CD4-positive, alpha-beta memory T cell (primary cell): ENCODE data around the gene CD86. TPM values are rescaled to one million over a fixed set of nuclear protein-coding genes. Genes with fewer than 3 reads are reported as not detected.

Experiments used
- CTCF ChIA-PET: fragments of 350-600 bp; sonication (Branson Sonifier 250); formaldehyde crosslinking; loops from one replicate; lab custom pipeline; 2021; ENCODE audit warnings: inconsistent platforms; ENCODE audit not compliant: partially characterized antibody; lab: Charles Lee
- POLR2A ChIA-PET: fragments of 350-600 bp; sonication (Branson Sonifier 250); formaldehyde crosslinking; loops from one replicate; lab custom pipeline; 2021; ENCODE audit not compliant: partially characterized antibody; lab: Charles Lee
- DNase-seq, 5 donors: peaks; one replicate each; pipeline versions ENCODE4 v3.0.0 to v3.0.0-alpha.2; 2020 to 2022; ENCODE audit warnings: mixed read lengths in 1 of 5
- H3K27ac ChIP-seq: one replicate; pipeline ENCODE4 v1.7.0; 2013; ENCODE audit warnings: low read depth, low read length
- H3K27me3 ChIP-seq: 2 replicates; pipeline ENCODE4 v1.7.0; 2013; ENCODE audit warnings: mild to moderate bottlenecking, low read length, moderate library complexity; ENCODE audit not compliant: insufficient read depth
- H3K36me3 ChIP-seq: 2 replicates; pipeline ENCODE4 v1.7.0; 2013; ENCODE audit warnings: mild to moderate bottlenecking, low read length, moderate library complexity; ENCODE audit not compliant: insufficient read depth
- H3K4me1 ChIP-seq: 2 replicates; pipeline ENCODE4 v1.7.0; 2013; ENCODE audit warnings: mild to moderate bottlenecking, low read length, moderate library complexity; ENCODE audit not compliant: insufficient read depth
- H3K4me3 ChIP-seq, 2 donors: one replicate each; pipeline ENCODE4 v1.7.0; 2013; ENCODE audit warnings: low read length in 2 of 2, mild to moderate bottlenecking in 1 of 2
- H3K9me3 ChIP-seq, 2 donors: one replicate each; pipeline ENCODE4 v1.7.0; 2013; ENCODE audit warnings: low read length in 2 of 2, control low read depth in 1 of 2; ENCODE audit not compliant: control insufficient read depth in 1 of 2
- H3K27ac Mint-ChIP-seq, 7 donors: one replicate each; pipeline ENCODE4 v1.8.0; 2020 to 2021; ENCODE audit warnings: mixed read lengths in 7 of 7, mild to moderate bottlenecking in 6 of 7, inconsistent platforms in 3 of 7, moderate library complexity in 3 of 7
- H3K27me3 Mint-ChIP-seq, 2 donors: one replicate each; pipeline ENCODE4 v1.8.0; 2020 to 2021; ENCODE audit warnings: mixed read lengths in 2 of 2
- H3K36me3 Mint-ChIP-seq, 2 donors: one replicate each; pipeline ENCODE4 v1.8.0; 2020 to 2021; ENCODE audit warnings: mixed read lengths in 2 of 2, inconsistent platforms in 1 of 2, mild to moderate bottlenecking in 1 of 2
- H3K4me1 Mint-ChIP-seq, 4 donors: one replicate each; pipeline ENCODE4 v1.8.0; 2020 to 2021; ENCODE audit warnings: mixed read lengths in 4 of 4, mild to moderate bottlenecking in 1 of 4
- H3K4me3 Mint-ChIP-seq, 8 donors: one replicate each; pipeline ENCODE4 v1.8.0; 2020 to 2021; ENCODE audit warnings: mixed read lengths in 8 of 8, mild to moderate bottlenecking in 7 of 8, moderate library complexity in 6 of 8, inconsistent platforms in 3 of 8
- H3K9me3 Mint-ChIP-seq, 8 donors: one replicate each; pipeline ENCODE4 v1.8.0; 2020 to 2021; ENCODE audit warnings: mixed read lengths in 8 of 8, mild to moderate bottlenecking in 5 of 8, inconsistent platforms in 3 of 8, moderate library complexity in 1 of 8
- intact Hi-C: fragments of 100-400 bp; cut with micrococcal nuclease; formaldehyde crosslinking; loops from one replicate; pipeline ENCODE4 v1.15.1; 2023
- polyA plus RNA-seq, 2 donors: library from polyadenylated mRNA; unstranded; fragments of 300-500 nt; fragmentation: Illumina TruSeq; gene quantifications; one replicate each; pipeline ENCODE4 v1.2.3, GENCODE V29; 2021
- total RNA-seq, 2 experiments: library from RNA; stranded (reverse); gene quantifications; one replicate each; pipeline ENCODE4 v1.2.3, GENCODE V29; 2021

The CD86 gene
- total and polyA plus RNA-seq, 4 experiments from 2014 or later: 0.31 to 1.8 (median 0.90) TPM

DNA sequence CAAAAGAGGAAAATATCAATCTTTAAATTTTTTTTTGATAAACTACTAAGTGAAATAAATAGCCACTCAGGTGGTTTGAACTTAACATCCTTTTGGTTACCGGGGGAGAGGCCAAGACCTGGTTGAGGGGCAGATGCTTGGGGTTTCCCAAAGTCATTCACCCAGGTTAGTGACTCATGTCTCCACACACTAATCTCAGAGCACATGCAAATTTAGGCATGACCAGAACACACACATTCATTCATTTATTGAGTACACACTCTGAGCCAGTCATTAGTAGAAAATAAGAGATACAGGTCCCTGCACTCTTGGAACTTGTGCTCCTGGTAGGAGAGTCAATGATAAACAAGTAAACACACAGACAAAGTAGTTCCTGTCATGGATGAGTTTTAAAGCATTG, 40.4 kb upstream of the CD86 start:
- Mint-ChIP-seq H3K27me3 (peaks cover 16 to 21% of the 10 kb centered on the region in 2 donors), H3K36me3 (no peaks in the 10 kb centered on the region), H3K27ac (no peak overlapping the region), H3K9me3 (peaks cover 0 to 3% (median 0%) of the 10 kb centered on the region in 8 donors), H3K4me1 (no peaks in the 10 kb centered on the region), H3K4me3 (no peak overlapping the region)
- no peak overlapping the region for H3K4me3 ChIP-seq
- no peaks in the 10 kb centered on the region for H3K36me3 ChIP-seq
- no peak for DNase-seq
- H3K4me1 ChIP-seq: no peaks in the 10 kb centered on the region
- intact Hi-C loops: no loop called here
- H3K27me3 ChIP-seq: no peaks in the 10 kb centered on the region
- H3K27ac ChIP-seq: no peak overlapping the region
- H3K9me3 ChIP-seq: no peaks in the 10 kb centered on the region
- POLR2A ChIA-PET: no interaction called here
- CTCF ChIA-PET: no interaction called here

- no peaks in the 10 kb centered on the region for H3K36me3 ChIP-seq
- peaks cover 0 to 5% (median 2%) of the 10 kb centered on the region in 4 donors for H3K4me1 Mint-ChIP-seq
- no peak for DNase-seq
- no peaks in the 10 kb centered on the region for H3K4me1 ChIP-seq
- no peak overlapping the region for H3K4me3 ChIP-seq
- intact Hi-C loops: no loop called here
- peaks cover 30 to 31% of the 10 kb centered on the region in 2 donors for H3K27me3 Mint-ChIP-seq
- no peak overlapping the region for H3K27ac Mint-ChIP-seq
- H3K9me3 Mint-ChIP-seq: peaks cover 0 to 3% (median 0%) of the 10 kb centered on the region in 8 donors
- ChIA-PET POLR2A (no interaction called here), CTCF (interaction anchor here (0.8 kb wide), 1 partner anchor 18 kb away, joined by 3 read pairs; no protein-coding TSS in a partner anchor)
- H3K36me3 Mint-ChIP-seq: no peaks in the 10 kb centered on the region
- no peaks in the 10 kb centered on the region for H3K9me3 ChIP-seq
- H3K27ac ChIP-seq: no peak overlapping the region
- H3K27me3 ChIP-seq: no peaks in the 10 kb centered on the region
- no peak overlapping the region for H3K4me3 Mint-ChIP-seq
Measured at GRCh38 chr3:122019493-122019892, 35.7 kb upstream of the CD86 start.

- H3K27ac Mint-ChIP-seq: peak overlapping the region in 1 of 7 donors; percentile 56
- Histone ChIP-seq H3K4me1 (no peaks in the 10 kb centered on the region), H3K36me3 (no peaks in the 10 kb centered on the region), H3K27ac (no peak overlapping the region), H3K27me3 (no peaks in the 10 kb centered on the region), H3K4me3 (no peak overlapping the region), H3K9me3 (no peaks in the 10 kb centered on the region)
- ChIA-PET POLR2A (no interaction called here), CTCF (no interaction called here)
- H3K27me3 Mint-ChIP-seq: peaks cover 28 to 30% of the 10 kb centered on the region in 2 donors
- H3K4me3 Mint-ChIP-seq: peak overlapping the region in 4 of 8 donors; percentile 3 to 44 (median 16)
- intact Hi-C loops: no loop called here
- H3K36me3 Mint-ChIP-seq: no peaks in the 10 kb centered on the region
- peaks cover 0 to 2% (median 0%) of the 10 kb centered on the region in 8 donors for H3K9me3 Mint-ChIP-seq
- DNase-seq: no peak
- peaks cover 0 to 5% (median 2%) of the 10 kb centered on the region in 4 donors for H3K4me1 Mint-ChIP-seq
Measured at GRCh38 chr3:122021037-122021436, 34.1 kb upstream of the CD86 start.

GRCh38 chr3:122021811-122022401, 33.3 kb upstream of the CD86 start, which contains the start of gene ILDR1:
TSS of gene ILDR1 (minus strand) at chr3:122022247. CDS start at chr3:122022077, 170 bp downstream.
- H3K27me3 Mint-ChIP-seq: peaks cover 26 to 30% of the 10 kb centered on the region in 2 donors
- no peaks in the 10 kb centered on the region for H3K9me3 ChIP-seq
- no peaks in the 10 kb centered on the region for H3K36me3 Mint-ChIP-seq
- POLR2A ChIA-PET: no interaction called here
- H3K4me1 ChIP-seq: no peaks in the 10 kb centered on the region
- peaks cover 0 to 5% (median 2%) of the 10 kb centered on the region in 4 donors for H3K4me1 Mint-ChIP-seq
- H3K36me3 ChIP-seq: no peaks in the 10 kb centered on the region
- H3K27me3 ChIP-seq: no peaks in the 10 kb centered on the region
- CTCF ChIA-PET: no interaction called here
- H3K27ac ChIP-seq: no peak within 1 kb of the TSS
- no peak within 1 kb of the TSS for H3K4me3 ChIP-seq
- peaks cover 0 to 2% (median 0%) of the 10 kb centered on the region in 8 donors for H3K9me3 Mint-ChIP-seq
- no peak for DNase-seq
- intact Hi-C loops: no loop called here
- peak within 1 kb of the TSS in 7 of 8 donors; percentile 13 to 74 (median 44) for H3K4me3 Mint-ChIP-seq
- H3K27ac Mint-ChIP-seq: peak within 1 kb of the TSS in 1 of 7 donors; percentile 56

- H3K9me3 Mint-ChIP-seq: no peaks in the 10 kb centered on the region
- H3K27me3 Mint-ChIP-seq: peaks cover 21 to 28% of the 10 kb centered on the region in 2 donors
- ChIA-PET POLR2A (no interaction called here), CTCF (no interaction called here)
- Histone ChIP-seq H3K4me3 (no peak overlapping the region), H3K4me1 (no peaks in the 10 kb centered on the region), H3K27ac (no peak overlapping the region), H3K9me3 (no peaks in the 10 kb centered on the region), H3K27me3 (no peaks in the 10 kb centered on the region), H3K36me3 (no peaks in the 10 kb centered on the region)
- no peak overlapping the region for H3K4me3 Mint-ChIP-seq
- intact Hi-C loops: no loop called here
- no peak for DNase-seq
- peaks cover 0 to 5% (median 2%) of the 10 kb centered on the region in 4 donors for H3K4me1 Mint-ChIP-seq
- H3K27ac Mint-ChIP-seq: no peak overlapping the region
- H3K36me3 Mint-ChIP-seq: no peaks in the 10 kb centered on the region
Measured at GRCh38 chr3:122023335-122023910, 31.7 kb upstream of the CD86 start.

- no peak for DNase-seq
- Histone ChIP-seq H3K27ac (no peak overlapping the region), H3K9me3 (no peaks in the 10 kb centered on the region), H3K4me1 (no peaks in the 10 kb centered on the region), H3K36me3 (no peaks in the 10 kb centered on the region), H3K4me3 (no peak overlapping the region), H3K27me3 (no peaks in the 10 kb centered on the region)
- no peaks in the 10 kb centered on the region for H3K36me3 Mint-ChIP-seq
- H3K27me3 Mint-ChIP-seq: peaks cover 16% of the 10 kb centered on the region in 2 donors
- intact Hi-C loops: no loop called here
- H3K9me3 Mint-ChIP-seq: no peaks in the 10 kb centered on the region
- POLR2A ChIA-PET: no interaction called here
- no peak overlapping the region for H3K27ac Mint-ChIP-seq
- H3K4me3 Mint-ChIP-seq: no peak overlapping the region
- H3K4me1 Mint-ChIP-seq: peaks cover 0 to 6% (median 2%) of the 10 kb centered on the region in 4 donors
- CTCF ChIA-PET: interaction anchor here (0.6 kb wide), 1 partner anchor 478 kb away, joined by 3 read pairs; no protein-coding TSS in a partner anchor
Measured at GRCh38 chr3:122024800-122025199, 30.4 kb upstream of the CD86 start.

GRCh38 chr3:122025296-122025695, 29.9 kb upstream of the CD86 start:
- POLR2A ChIA-PET: no interaction called here
- no peak overlapping the region for H3K27ac ChIP-seq
- H3K4me3 ChIP-seq: no peak overlapping the region

More at GRCh38 chr3:122025296-122025695, 29.9 kb upstream of the CD86 start:
- CTCF ChIA-PET: no interaction called here
- no peaks in the 10 kb centered on the region for H3K9me3 Mint-ChIP-seq
- H3K27ac Mint-ChIP-seq: no peak overlapping the region
- DNase-seq: no peak
- H3K4me1 ChIP-seq: no peaks in the 10 kb centered on the region
- H3K27me3 Mint-ChIP-seq: peaks cover 12 to 14% of the 10 kb centered on the region in 2 donors
- no peaks in the 10 kb centered on the region for H3K27me3 ChIP-seq
- H3K36me3 Mint-ChIP-seq: no peaks in the 10 kb centered on the region
- peaks cover 0 to 11% (median 3%) of the 10 kb centered on the region in 4 donors for H3K4me1 Mint-ChIP-seq
- H3K4me3 Mint-ChIP-seq: no peak overlapping the region
- intact Hi-C loops: no loop called here
- no peaks in the 10 kb centered on the region for H3K36me3 ChIP-seq
- no peaks in the 10 kb centered on the region for H3K9me3 ChIP-seq
